ENCODE data around the gene ATXN3.

The ATXN3 gene

GRCh38 chr14:92106143-92106926 is at the start of gene ATXN3:
TSS of gene ATXN3 (minus strand) at chr14:92106582. CDS start at chr14:92106552, 30 bp downstream.
- DNase-seq: peak; percentile 97

- no peak for DNase-seq
Measured at GRCh38 chr14:92154283-92154942, 48.0 kb upstream of the ATXN3 start.

GRCh38 chr14:92153581-92153980 is 47.2 kb upstream of the ATXN3 start:
- no peak for DNase-seq

GRCh38 chr14:92144708-92145107 is 38.3 kb upstream of the ATXN3 start:
- no peak for DNase-seq

- DNase-seq: no peak
Measured at GRCh38 chr14:92143962-92144361, 37.6 kb upstream of the ATXN3 start.

- no peak for DNase-seq
Measured at GRCh38 chr14:92143309-92143708, 36.9 kb upstream of the ATXN3 start.

- peak; percentile 22 for DNase-seq
Measured at GRCh38 chr14:92135269-92135668, 28.9 kb upstream of the ATXN3 start.

GRCh38 chr14:92134456-92134855 is 28.1 kb upstream of the ATXN3 start:
- DNase-seq: no peak

- no peak for DNase-seq
Measured at GRCh38 chr14:92122761-92123160, 16.4 kb upstream of the ATXN3 start.

- peak; percentile 33 for DNase-seq
Measured at GRCh38 chr14:92122351-92122677, 15.9 kb upstream of the ATXN3 start.

- peak; percentile 87 for DNase-seq
Measured at GRCh38 chr14:92121670-92122350, 15.4 kb upstream of the ATXN3 start, which contains the start of the genes CPSF2 and NDUFB1. TSS of gene CPSF2 (plus strand) at chr14:92121969. CDS start at chr14:92130985, 9,016 bp downstream. TSS of gene NDUFB1 (minus strand) at chr14:92121706. CDS start at chr14:92117637, 4,069 bp downstream.

- DNase-seq: no peak
Measured at GRCh38 chr14:92121207-92121669, 14.9 kb upstream of the ATXN3 start.

GRCh38 chr14:92109490-92109889 is 3.1 kb upstream of the ATXN3 start:
- DNase-seq: no peak

GRCh38 chr14:92108345-92109254 is 2.2 kb upstream of the ATXN3 start:
- peak; percentile 30 for DNase-seq

- no peak for DNase-seq
Measured at GRCh38 chr14:92105893-92106142, 564 bp downstream of the ATXN3 start.

GRCh38 chr14:92105073-92105892 is 1.1 kb downstream of the ATXN3 start:
- no peak for DNase-seq

GRCh38 chr14:92103363-92103989 is 2.9 kb downstream of the ATXN3 start:
- DNase-seq: no peak

GRCh38 chr14:92099802-92100201 is 6.6 kb downstream of the ATXN3 start:
- no peak for DNase-seq

GRCh38 chr14:92093320-92093719 is 13.1 kb downstream of the ATXN3 start:
- peak; percentile 17 for DNase-seq

- DNase-seq: no peak
Measured at GRCh38 chr14:92088494-92088893, 17.9 kb downstream of the ATXN3 start.

GRCh38 chr14:92074555-92074954 is 31.8 kb downstream of the ATXN3 start:
- DNase-seq: no peak

Measured in CD4-positive, alpha-beta T cell treated with Interleukin-21 for 1 hour (primary cell).